Subcutaneous adipose tissue (tissue), 4 donors: ENCODE data around the gene ASB7. TPM values are rescaled to one million over a fixed set of nuclear protein-coding genes. Genes with fewer than 3 reads are reported as not detected.

Source experiments
- CTCF ChIP-seq: fragments of 450-650 bp; IDR thresholded peaks from one replicate; pipeline ENCODE4 v1.5.1; 2016; ENCODE audit warnings: low read depth, mild to moderate bottlenecking, control low read depth, antibody characterized with exemption, moderate library complexity
- total RNA-seq, 4 donors: library from RNA; depleted of rRNA; stranded (reverse); fragments of >200 nt; gene quantifications; one replicate each; pipeline ENCODE4 v1.1.0, GENCODE V29; 2016

ASB7 gene
- total RNA-seq, 4 donors from 2014 or later = 9.7 to 14.5 (median 11.7) TPM

GRCh38 chr15:100566850-100567628 is 35.4 kb upstream of the ASB7 start:
- TF ChIP-seq CTCF = no peak

- TF ChIP-seq CTCF = no peak
These were observed 33.0 kb upstream of the ASB7 start for GRCh38 chr15:100569391-100569790.

- no peak for TF ChIP-seq CTCF
These were observed 32.1 kb upstream of the ASB7 start for GRCh38 chr15:100570275-100570674.

GRCh38 chr15:100570735-100571313 is 31.6 kb upstream of the ASB7 start:
- no peak for TF ChIP-seq CTCF

GRCh38 chr15:100571592-100572167 is 30.7 kb upstream of the ASB7 start:
- TF ChIP-seq CTCF = no peak

GRCh38 chr15:100572362-100572983 is 29.9 kb upstream of the ASB7 start:
- no peak for TF ChIP-seq CTCF

- no peak for TF ChIP-seq CTCF
These were observed 28.9 kb upstream of the ASB7 start for GRCh38 chr15:100573526-100573925.
